SK-N-SH (cell line): Measurements from ENCODE around the gene CNTNAP2. TPM values are rescaled to one million over a fixed set of nuclear protein-coding genes. Genes with fewer than 3 reads are reported as not detected.

ENCODE experiments used
- CTCF ChIA-PET: fragments of 300-600, 350-600 bp; formaldehyde crosslinking; extraction: SDS; loops from one replicate; lab custom pipeline; 2021; lab: Yijun Ruan, JAX
- POLR2A ChIA-PET: fragments of 350-600 bp; sonication (Branson Sonifier 250); formaldehyde crosslinking; extraction: SDS; loops from one replicate; lab custom pipeline; 2020; ENCODE audit warnings: antibody characterized with exemption, inconsistent platforms; lab: Yijun Ruan, JAX
- DNase-seq: peaks from one replicate; pipeline ENCODE4 v3.0.0; 2012
- H2AFZ ChIP-seq: fragments of 200-600 bp; sonication (generic); 2 replicates; pipeline ENCODE4 v1.8.1; 2016; ENCODE audit warnings: antibody characterized with exemption, mild to moderate bottlenecking, low read depth
- H3F3A ChIP-seq: fragments of 200-600 bp; sonication (generic); replicated peaks from 2 replicates; pipeline ENCODE3; 2016; ENCODE audit warnings: antibody characterized with exemption, mild to moderate bottlenecking; ENCODE audit not compliant: insufficient read depth
- H3K27ac ChIP-seq, 2 experiments: fragments of 200-500 bp in 1 of 2; fragments of 200-600 bp in 1 of 2; sonication (Bioruptor generic) in 1 of 2; sonication (generic), shearing (Covaris generic) in 1 of 2; 2 replicates each; pipeline versions ENCODE4 v1.5.1 to v1.6.1; 2014 to 2016; ENCODE audit warnings: low read depth in 2 of 2, inconsistent platforms in 1 of 2, low read length in 1 of 2, mild to moderate bottlenecking in 1 of 2, mixed read lengths in 1 of 2
- H3K27me3 ChIP-seq: fragments of 200-600 bp; sonication (generic), shearing (Covaris generic); 2 replicates; pipeline ENCODE4 v1.6.1; 2016; ENCODE audit warnings: mixed run types; ENCODE audit not compliant: insufficient read depth
- H3K36me3 ChIP-seq, 2 experiments: fragments of 200-500 bp in 1 of 2; fragments of 200-600 bp in 1 of 2; sonication (Bioruptor generic) in 1 of 2; sonication (generic) in 1 of 2; replicated peaks in 1 of 2; 2 replicates each; pipeline versions ENCODE3 to v1.5.1; 2014 to 2016; ENCODE audit warnings: low read length in 1 of 2, mild to moderate bottlenecking in 1 of 2; ENCODE audit not compliant: insufficient read depth in 2 of 2, control insufficient read depth in 1 of 2
- H3K4me1 ChIP-seq, 2 experiments: fragments of 200-500 bp in 1 of 2; fragments of 200-600 bp in 1 of 2; sonication (Bioruptor generic) in 1 of 2; sonication (generic), shearing (Covaris generic) in 1 of 2; 2 replicates each; pipeline versions ENCODE4 v1.5.1 to v1.6.1; 2014 to 2016; ENCODE audit warnings: low read depth in 1 of 2, low read length in 1 of 2, mixed run types in 1 of 2; ENCODE audit not compliant: insufficient read depth in 2 of 2, control insufficient read depth in 1 of 2
- H3K4me2 ChIP-seq: fragments of 200-600 bp; sonication (generic), shearing (Covaris generic); 2 replicates; pipeline ENCODE4 v1.6.1; 2017; ENCODE audit warnings: mixed run types
- H3K4me3 ChIP-seq, 2 experiments: fragments of 200-500 bp in 1 of 2; fragments of 200-600 bp in 1 of 2; sonication (Bioruptor generic) in 1 of 2; sonication (generic), shearing (Covaris generic) in 1 of 2; 2 replicates each; pipeline versions ENCODE4 v1.5.1 to v1.8.1; 2014 to 2016; ENCODE audit warnings: low read depth in 2 of 2, inconsistent platforms in 1 of 2, low read length in 1 of 2, mild to moderate bottlenecking in 1 of 2, mixed read lengths in 1 of 2, moderate library complexity in 1 of 2
- H3K79me2 ChIP-seq: fragments of 200-600 bp; sonication (generic); 2 replicates; pipeline ENCODE4 v1.8.1; 2017; ENCODE audit warnings: mild to moderate bottlenecking; ENCODE audit not compliant: insufficient read depth
- H3K9ac ChIP-seq: fragments of 200-600 bp; sonication (generic); 2 replicates; pipeline ENCODE4 v1.6.1; 2017; ENCODE audit warnings: mixed run types
- H3K9me2 ChIP-seq: fragments of 200-600 bp; sonication (generic); 2 replicates; pipeline ENCODE4 v1.6.1; 2017; ENCODE audit warnings: mixed run types
- H3K9me3 ChIP-seq: fragments of 200-600 bp; sonication (generic); 2 replicates; pipeline ENCODE4 v1.6.1; 2017; ENCODE audit warnings: mixed run types, mild to moderate bottlenecking, moderate library complexity
- H4K20me1 ChIP-seq: fragments of 200-600 bp; sonication (generic); 2 replicates; pipeline ENCODE4 v1.6.1; 2017; ENCODE audit warnings: mild to moderate bottlenecking, mixed run types; ENCODE audit not compliant: insufficient read depth
- CHD2 ChIP-seq: fragments of 150-350 bp; IDR thresholded peaks from 2 replicates; pipeline ENCODE4 v1.6.1; 2018; ENCODE audit warnings: low read length; ENCODE audit not compliant: partially characterized antibody
- ELF1 ChIP-seq: IDR thresholded peaks from 2 replicates; pipeline ENCODE4 v1.4.0; 2012
- EZH2phosphoT487 ChIP-seq: fragments of 200-600 bp; sonication (generic); IDR thresholded peaks from 2 replicates; pipeline ENCODE4 v1.6.1; 2017; ENCODE audit warnings: low read depth, mixed run types, mild to moderate bottlenecking, antibody characterized with exemption, moderate library complexity, borderline replicate concordance
- FOSL2 ChIP-seq: IDR thresholded peaks from 2 replicates; pipeline ENCODE4 v1.4.0; 2012; ENCODE audit warnings: low read depth, mild to moderate bottlenecking, moderate library complexity, borderline replicate concordance
- FOXJ3 ChIP-seq: sonication (generic); formaldehyde crosslinking; IDR thresholded peaks from 2 replicates; pipeline ENCODE4 v1.5.1; 2020; ENCODE audit warnings: mild to moderate bottlenecking, missing genetic modification reagents
- FOXM1 ChIP-seq: IDR thresholded peaks from 2 replicates; pipeline ENCODE4 v1.4.0; 2012; ENCODE audit warnings: low read depth, mild to moderate bottlenecking
- NRF1 ChIP-seq: IDR thresholded peaks from 2 replicates; pipeline ENCODE4 v1.6.1; 2012; ENCODE audit warnings: low read depth, mild to moderate bottlenecking, low read length
- POLR2AphosphoS5 ChIP-seq: IDR thresholded peaks from 2 replicates; pipeline ENCODE4 v1.6.1; 2012; ENCODE audit warnings: low read depth, low read length
- RAD21 ChIP-seq: IDR thresholded peaks from 2 replicates; pipeline ENCODE4 v1.6.1; 2012; ENCODE audit warnings: mild to moderate bottlenecking, low read length
- RFX5 ChIP-seq: IDR thresholded peaks from 2 replicates; pipeline ENCODE4 v1.6.1; 2012; ENCODE audit warnings: mild to moderate bottlenecking, improper control_type of control experiment, low read length
- RXRA ChIP-seq: IDR thresholded peaks from 2 replicates; pipeline ENCODE4 v1.4.0; 2012; ENCODE audit warnings: low read depth, mild to moderate bottlenecking, borderline replicate concordance
- SIN3A ChIP-seq: IDR thresholded peaks from 2 replicates; pipeline ENCODE4 v1.6.1; 2012; ENCODE audit warnings: low read depth, mild to moderate bottlenecking, low read length, moderate library complexity, borderline replicate concordance
- SMC3 ChIP-seq: IDR thresholded peaks from 2 replicates; pipeline ENCODE4 v1.6.1; 2012; ENCODE audit warnings: low read depth, low read length, improper control_type of control experiment
- TAF1 ChIP-seq: IDR thresholded peaks from 2 replicates; pipeline ENCODE4 v1.6.1; 2012; ENCODE audit warnings: low read depth, mild to moderate bottlenecking, low read length, moderate library complexity, borderline replicate concordance
- TCF12 ChIP-seq: IDR thresholded peaks from 2 replicates; pipeline ENCODE4 v1.4.0; 2012
- WGBS: methylation state at CpG from one replicate; pipeline ENCODE4 v1.1.6; 2017; ENCODE audit warnings: low lambda C conversion rate; 5-methylcytosine and 5-hydroxymethylcytosine counted together
- polyA plus RNA-seq, 3 experiments: library from polyadenylated mRNA; depleted of rRNA; stranded (reverse); fragments of >200 nt; gene quantifications; 2 replicates each; pipeline ENCODE4 v1.2.3, GENCODE V29; 2012
- TF ChIP-seq, protein P1 (sequence below): fragments of 150-350 bp; IDR thresholded peaks from 2 replicates; pipeline ENCODE4 v1.6.1; 2016; ENCODE audit warnings: mild to moderate bottlenecking, low read depth, low read length
- TF ChIP-seq, protein P2 (sequence below): fragments of 150-350 bp; IDR thresholded peaks from 2 replicates; pipeline ENCODE4 v1.6.1; 2017; ENCODE audit warnings: antibody characterized with exemption, low read length, low read depth, borderline replicate concordance
- TF ChIP-seq, protein P3 (sequence below): IDR thresholded peaks from 2 replicates; pipeline ENCODE4 v1.6.1; 2012; ENCODE audit warnings: mild to moderate bottlenecking, low read depth, low read length, moderate library complexity

CNTNAP2 gene
- polyA plus RNA-seq, 1 of the 3 experiments (the other 2 are of a cell fraction) = 3.4 TPM

DNA sequence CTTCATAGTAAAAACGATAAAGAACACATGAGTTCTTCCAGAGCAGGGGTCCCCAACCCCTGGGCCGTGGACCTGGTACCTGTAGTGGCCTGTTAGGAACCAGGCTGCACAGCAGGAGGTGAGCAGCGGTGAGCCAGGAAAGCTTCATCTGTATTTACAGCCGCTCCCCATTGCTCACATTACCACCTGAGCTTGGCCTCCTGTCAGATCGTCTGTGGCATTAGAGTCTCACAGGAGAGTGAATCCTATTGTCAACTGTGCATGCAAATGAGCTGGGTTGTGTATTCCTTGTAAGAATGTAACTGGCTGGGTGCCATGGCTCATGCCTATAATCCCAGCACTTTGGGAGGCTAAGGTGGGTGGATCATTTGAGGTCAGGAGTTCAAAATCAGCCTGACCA, 229.5 kb downstream of the CNTNAP2 start (continued):
- TF ChIP-seq POLR2AphosphoS5 (no peak), SIN3A (no peak), EZH2phosphoT487 (no peak), FOXJ3 (CRISPR knock-in tag) (no peak)
- TF ChIP-seq, protein P1, sequence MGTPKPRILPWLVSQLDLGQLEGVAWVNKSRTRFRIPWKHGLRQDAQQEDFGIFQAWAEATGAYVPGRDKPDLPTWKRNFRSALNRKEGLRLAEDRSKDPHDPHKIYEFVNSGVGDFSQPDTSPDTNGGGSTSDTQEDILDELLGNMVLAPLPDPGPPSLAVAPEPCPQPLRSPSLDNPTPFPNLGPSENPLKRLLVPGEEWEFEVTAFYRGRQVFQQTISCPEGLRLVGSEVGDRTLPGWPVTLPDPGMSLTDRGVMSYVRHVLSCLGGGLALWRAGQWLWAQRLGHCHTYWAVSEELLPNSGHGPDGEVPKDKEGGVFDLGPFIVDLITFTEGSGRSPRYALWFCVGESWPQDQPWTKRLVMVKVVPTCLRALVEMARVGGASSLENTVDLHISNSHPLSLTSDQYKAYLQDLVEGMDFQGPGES = no peak
- TF ChIP-seq, protein P2, sequence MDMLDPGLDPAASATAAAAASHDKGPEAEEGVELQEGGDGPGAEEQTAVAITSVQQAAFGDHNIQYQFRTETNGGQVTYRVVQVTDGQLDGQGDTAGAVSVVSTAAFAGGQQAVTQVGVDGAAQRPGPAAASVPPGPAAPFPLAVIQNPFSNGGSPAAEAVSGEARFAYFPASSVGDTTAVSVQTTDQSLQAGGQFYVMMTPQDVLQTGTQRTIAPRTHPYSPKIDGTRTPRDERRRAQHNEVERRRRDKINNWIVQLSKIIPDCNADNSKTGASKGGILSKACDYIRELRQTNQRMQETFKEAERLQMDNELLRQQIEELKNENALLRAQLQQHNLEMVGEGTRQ = no peak
- TF ChIP-seq, all 33 proteins: peak for 0

- Histone ChIP-seq H4K20me1 (no peaks in the 10 kb centered on the region), H3K4me1 (no peaks in the 10 kb centered on the region)
- 33% methylated on average over 1 of the region's 1 CpG for WGBS
Observed at GRCh38 chr7:146355216-146355615, 238.6 kb downstream of the CNTNAP2 start.

GRCh38 chr7:146359176-146359575, 242.6 kb downstream of the CNTNAP2 start:
- Histone ChIP-seq H3K4me1 (no peaks in the 10 kb centered on the region), H3K36me3 (no peaks in the 10 kb centered on the region), H3K27ac (no peak overlapping the region), H3K4me2 (no peak overlapping the region), H3K4me3 (no peak overlapping the region), H3F3A (no peaks in the 10 kb centered on the region), H3K27me3 (no peaks in the 10 kb centered on the region), H3K9me2 (no peaks in the 10 kb centered on the region), H3K9me3 (no peaks in the 10 kb centered on the region), H4K20me1 (no peaks in the 10 kb centered on the region), H3K9ac (no peak overlapping the region), H3K79me2 (no peaks in the 10 kb centered on the region; the same call in 1 of the 2 replicates), H2AFZ (no peak overlapping the region)
- no peak for DNase-seq
- CTCF ChIA-PET = interaction anchor here (1.0 kb wide), 1 partner anchor 10 kb away, joined by 3 read pairs; no protein-coding TSS in a partner anchor
- POLR2A ChIA-PET = no interaction called here
- WGBS = 45% methylated on average over 2 of the region's 2 CpGs
- TF ChIP-seq FOXM1 (no peak), RAD21 (no peak), FOSL2 (no peak), RFX5 (no peak), TAF1 (no peak), RXRA (no peak), TCF12 (no peak)
- TF ChIP-seq, protein P3, sequence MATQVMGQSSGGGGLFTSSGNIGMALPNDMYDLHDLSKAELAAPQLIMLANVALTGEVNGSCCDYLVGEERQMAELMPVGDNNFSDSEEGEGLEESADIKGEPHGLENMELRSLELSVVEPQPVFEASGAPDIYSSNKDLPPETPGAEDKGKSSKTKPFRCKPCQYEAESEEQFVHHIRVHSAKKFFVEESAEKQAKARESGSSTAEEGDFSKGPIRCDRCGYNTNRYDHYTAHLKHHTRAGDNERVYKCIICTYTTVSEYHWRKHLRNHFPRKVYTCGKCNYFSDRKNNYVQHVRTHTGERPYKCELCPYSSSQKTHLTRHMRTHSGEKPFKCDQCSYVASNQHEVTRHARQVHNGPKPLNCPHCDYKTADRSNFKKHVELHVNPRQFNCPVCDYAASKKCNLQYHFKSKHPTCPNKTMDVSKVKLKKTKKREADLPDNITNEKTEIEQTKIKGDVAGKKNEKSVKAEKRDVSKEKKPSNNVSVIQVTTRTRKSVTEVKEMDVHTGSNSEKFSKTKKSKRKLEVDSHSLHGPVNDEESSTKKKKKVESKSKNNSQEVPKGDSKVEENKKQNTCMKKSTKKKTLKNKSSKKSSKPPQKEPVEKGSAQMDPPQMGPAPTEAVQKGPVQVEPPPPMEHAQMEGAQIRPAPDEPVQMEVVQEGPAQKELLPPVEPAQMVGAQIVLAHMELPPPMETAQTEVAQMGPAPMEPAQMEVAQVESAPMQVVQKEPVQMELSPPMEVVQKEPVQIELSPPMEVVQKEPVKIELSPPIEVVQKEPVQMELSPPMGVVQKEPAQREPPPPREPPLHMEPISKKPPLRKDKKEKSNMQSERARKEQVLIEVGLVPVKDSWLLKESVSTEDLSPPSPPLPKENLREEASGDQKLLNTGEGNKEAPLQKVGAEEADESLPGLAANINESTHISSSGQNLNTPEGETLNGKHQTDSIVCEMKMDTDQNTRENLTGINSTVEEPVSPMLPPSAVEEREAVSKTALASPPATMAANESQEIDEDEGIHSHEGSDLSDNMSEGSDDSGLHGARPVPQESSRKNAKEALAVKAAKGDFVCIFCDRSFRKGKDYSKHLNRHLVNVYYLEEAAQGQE = no peak

More at GRCh38 chr7:146355216-146355615, 238.6 kb downstream of the CNTNAP2 start:
- CTCF ChIA-PET = interaction anchor here (0.7 to 1.6 kb wide), 2 partner anchors 9 to 897 kb away, joined by 3 read pairs; no protein-coding TSS in a partner anchor
- DNase-seq = no peak
- TF ChIP-seq POLR2AphosphoS5 = no peak
- no peak for TF ChIP-seq RFX5
- no peak for TF ChIP-seq NRF1
- no peak for TF ChIP-seq ELF1
- TF ChIP-seq FOSL2 = no peak
- TF ChIP-seq FOXJ3 (CRISPR knock-in tag) = no peak
- TF ChIP-seq RXRA = no peak
- TF ChIP-seq, protein P1 = no peak
- TF ChIP-seq FOXM1 = no peak
- no peak for TF ChIP-seq SMC3
- no peak for TF ChIP-seq CHD2
- TF ChIP-seq, all 33 proteins: peak for 0
- H3F3A ChIP-seq = no peaks in the 10 kb centered on the region
- H3K4me2 ChIP-seq = no peak overlapping the region
- H3K79me2 ChIP-seq = no peaks in the 10 kb centered on the region
- no peaks in the 10 kb centered on the region for H3K9me2 ChIP-seq
- H3K4me3 ChIP-seq = no peak overlapping the region
- H3K9me3 ChIP-seq = no peaks in the 10 kb centered on the region
- no peaks in the 10 kb centered on the region for H3K27me3 ChIP-seq
- no peak overlapping the region for H3K9ac ChIP-seq
- H3K36me3 ChIP-seq = no peaks in the 10 kb centered on the region
- H2AFZ ChIP-seq = no peak overlapping the region
- POLR2A ChIA-PET = no interaction called here
- no peak overlapping the region for H3K27ac ChIP-seq
